Adrenal gland (tissue), 5 donors: ENCODE measurements around the gene APOA5.

Experiments used
- POLR2A ChIP-seq, 2 donors: fragments of 450-650 bp; IDR thresholded peaks; one replicate each; pipeline ENCODE4 v1.6.1; 2017; ENCODE audit warnings: antibody characterized with exemption in 2 of 2, mild to moderate bottlenecking in 2 of 2, moderate library complexity in 1 of 2
- TF ChIP-seq, protein P1 (sequence below), 6 experiments: fragments of 450-650 bp in 4 of 6; fragments of 200-600 bp in 2 of 6; sonication (generic) in 1 of 6; IDR thresholded peaks; 1 replicate in 5 of 6; 2 replicates in 1 of 6; pipeline versions ENCODE4 v1.5.1 to v1.8.0; 2016 to 2021; ENCODE audit warnings: antibody characterized with exemption in 6 of 6, mild to moderate bottlenecking in 2 of 6, moderate library complexity in 1 of 6
- donor health status: DM: no; HTN: no; CAD: no.

DNA sequence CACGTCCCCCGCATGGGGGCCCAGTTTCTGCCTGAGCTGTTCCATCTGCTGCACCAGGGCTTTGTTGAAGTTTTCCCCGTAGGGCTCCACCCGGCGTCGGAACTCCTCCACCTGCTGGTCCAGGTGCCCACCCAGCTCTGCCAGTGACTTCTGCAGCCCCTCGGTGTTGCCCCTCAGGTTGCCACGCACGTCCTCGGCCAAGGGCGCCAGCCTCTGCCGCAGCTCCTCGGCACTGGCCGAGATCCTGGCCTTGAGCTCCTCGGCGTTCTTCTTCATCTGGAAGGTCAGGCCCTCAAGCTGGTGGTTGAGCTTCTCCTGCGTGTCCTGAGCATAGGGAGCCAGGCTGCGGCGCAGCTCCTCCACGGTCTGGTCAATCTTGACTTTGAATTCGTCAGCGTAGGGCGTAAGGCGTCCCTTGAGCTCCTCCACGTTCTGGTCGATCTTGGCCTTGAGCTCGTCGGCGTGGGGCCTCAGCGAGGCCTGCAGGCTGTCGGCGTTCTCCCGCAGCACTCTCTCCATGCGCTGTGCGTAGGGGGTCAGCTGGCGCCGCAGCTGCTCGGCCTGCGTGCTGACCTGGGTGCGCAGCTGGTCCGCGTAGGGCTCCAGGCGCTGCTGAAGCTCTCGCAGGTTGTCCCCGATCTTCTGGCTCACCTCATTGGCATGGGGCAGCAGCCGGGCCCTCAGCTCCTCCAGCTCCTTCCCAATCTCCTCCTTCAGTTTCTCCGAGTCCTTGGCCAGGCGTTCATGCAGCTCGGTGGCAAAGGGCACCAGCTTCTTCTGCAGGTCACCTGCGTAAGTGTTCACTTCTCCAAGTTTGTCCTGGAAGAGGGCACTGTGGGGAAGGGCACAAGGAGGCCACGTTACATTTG, 29.6 kb upstream of the APOA5 start:
- TF ChIP-seq, protein P1, sequence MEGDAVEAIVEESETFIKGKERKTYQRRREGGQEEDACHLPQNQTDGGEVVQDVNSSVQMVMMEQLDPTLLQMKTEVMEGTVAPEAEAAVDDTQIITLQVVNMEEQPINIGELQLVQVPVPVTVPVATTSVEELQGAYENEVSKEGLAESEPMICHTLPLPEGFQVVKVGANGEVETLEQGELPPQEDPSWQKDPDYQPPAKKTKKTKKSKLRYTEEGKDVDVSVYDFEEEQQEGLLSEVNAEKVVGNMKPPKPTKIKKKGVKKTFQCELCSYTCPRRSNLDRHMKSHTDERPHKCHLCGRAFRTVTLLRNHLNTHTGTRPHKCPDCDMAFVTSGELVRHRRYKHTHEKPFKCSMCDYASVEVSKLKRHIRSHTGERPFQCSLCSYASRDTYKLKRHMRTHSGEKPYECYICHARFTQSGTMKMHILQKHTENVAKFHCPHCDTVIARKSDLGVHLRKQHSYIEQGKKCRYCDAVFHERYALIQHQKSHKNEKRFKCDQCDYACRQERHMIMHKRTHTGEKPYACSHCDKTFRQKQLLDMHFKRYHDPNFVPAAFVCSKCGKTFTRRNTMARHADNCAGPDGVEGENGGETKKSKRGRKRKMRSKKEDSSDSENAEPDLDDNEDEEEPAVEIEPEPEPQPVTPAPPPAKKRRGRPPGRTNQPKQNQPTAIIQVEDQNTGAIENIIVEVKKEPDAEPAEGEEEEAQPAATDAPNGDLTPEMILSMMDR (IDR thresholded peaks at IDR 0.05) = no peak
- no peak for TF ChIP-seq POLR2A (IDR thresholded peaks at IDR 0.05)
